Hepatic stellate cell (primary cell): ENCODE results near the gene INSC.

Source experiments
- DNase-seq: peaks from one replicate; pipeline ENCODE4 v3.0.0; 2011; ENCODE audit warnings: low spot score

The INSC gene

GRCh38 chr11:15223318-15223717 lies 108.6 kb downstream of the INSC start:
- no peak for DNase-seq

- no peak for DNase-seq
Measured at GRCh38 chr11:15224466-15224865, 109.7 kb downstream of the INSC start.

- DNase-seq, result no peak
Measured at GRCh38 chr11:15227011-15227410, 112.3 kb downstream of the INSC start.

- no peak for DNase-seq
Measured at GRCh38 chr11:15228331-15228849, 113.7 kb downstream of the INSC start.

- DNase-seq, result peak; percentile 34
Measured at GRCh38 chr11:15229069-15229468, 114.3 kb downstream of the INSC start.

GRCh38 chr11:15232496-15232895 lies 117.8 kb downstream of the INSC start:
- no peak for DNase-seq

GRCh38 chr11:15233371-15234165 lies 118.8 kb downstream of the INSC start:
- DNase-seq, result no peak

- DNase-seq, result no peak
Measured at GRCh38 chr11:15234796-15235195, 120.1 kb downstream of the INSC start.

GRCh38 chr11:15236559-15236958 lies 121.8 kb downstream of the INSC start:
- DNase-seq, result no peak

GRCh38 chr11:15238856-15239255 lies 124.1 kb downstream of the INSC start:
- no peak for DNase-seq

GRCh38 chr11:15248749-15249148 lies 134.0 kb downstream of the INSC start:
- DNase-seq, result no peak

GRCh38 chr11:15258433-15259165 lies 143.9 kb downstream of the INSC start:
- DNase-seq, result no peak

- no peak for DNase-seq
Measured at GRCh38 chr11:15266999-15267398, 152.3 kb downstream of the INSC start.

GRCh38 chr11:15268598-15268997 lies 153.9 kb downstream of the INSC start:
- DNase-seq, result no peak

- no peak for DNase-seq
Measured at GRCh38 chr11:15275141-15275540, 160.4 kb downstream of the INSC start.

GRCh38 chr11:15276621-15277020 lies 161.9 kb downstream of the INSC start:
- DNase-seq, result no peak

- DNase-seq, result no peak
Measured at GRCh38 chr11:15278128-15278527, 163.4 kb downstream of the INSC start.

GRCh38 chr11:15280393-15280792 lies 165.7 kb downstream of the INSC start:
- no peak for DNase-seq

GRCh38 chr11:15282754-15283153 lies 168.0 kb downstream of the INSC start:
- no peak for DNase-seq

GRCh38 chr11:15286465-15286864 lies 171.7 kb downstream of the INSC start:
- no peak for DNase-seq

- no peak for DNase-seq
Measured at GRCh38 chr11:15288863-15289262, 174.1 kb downstream of the INSC start.

- DNase-seq, result no peak
Measured at GRCh38 chr11:15289723-15290122, 175.0 kb downstream of the INSC start.

- no peak for DNase-seq
Measured at GRCh38 chr11:15291885-15292284, 177.2 kb downstream of the INSC start.
